GM21367 (cell line): Measurements from ENCODE around the gene CAMSAP2.

Experiments used
- ATAC-seq: cut with Tn5 transposase; IDR thresholded peaks from one replicate; pipeline ENCODE4 v1.9.1; 2021; ENCODE audit not compliant: unreplicated experiment

CAMSAP2 gene

GRCh38 chr1:200837931-200838571, 99.4 kb downstream of the CAMSAP2 start:
- no peak for ATAC-seq

GRCh38 chr1:200838676-200839445, 100.2 kb downstream of the CAMSAP2 start:
- ATAC-seq = no peak

- ATAC-seq = no peak
Measured at GRCh38 chr1:200845360-200845759, 106.7 kb downstream of the CAMSAP2 start.

GRCh38 chr1:200846398-200846797, 107.7 kb downstream of the CAMSAP2 start:
- no peak for ATAC-seq

- ATAC-seq = no peak
Measured at GRCh38 chr1:200849430-200849829, 110.7 kb downstream of the CAMSAP2 start.

- no peak for ATAC-seq
Measured at GRCh38 chr1:200850554-200850953, 111.9 kb downstream of the CAMSAP2 start.

GRCh38 chr1:200856716-200857357, 118.1 kb downstream of the CAMSAP2 start:
- ATAC-seq = no peak

- ATAC-seq = no peak
Measured at GRCh38 chr1:200857804-200858203, 119.1 kb downstream of the CAMSAP2 start.

- ATAC-seq = no peak
Measured at GRCh38 chr1:200861937-200862647, 123.4 kb downstream of the CAMSAP2 start.

- ATAC-seq = no peak
Measured at GRCh38 chr1:200862713-200863415, 124.2 kb downstream of the CAMSAP2 start.

- ATAC-seq = no peak
Measured at GRCh38 chr1:200866116-200866515, 127.4 kb downstream of the CAMSAP2 start.

GRCh38 chr1:200866521-200866920, 127.8 kb downstream of the CAMSAP2 start:
- peak; percentile 89 for ATAC-seq

GRCh38 chr1:200867018-200867811, 128.5 kb downstream of the CAMSAP2 start:
- no peak for ATAC-seq

GRCh38 chr1:200869376-200869752, 130.7 kb downstream of the CAMSAP2 start:
- no peak for ATAC-seq

- ATAC-seq = peak; percentile 44
Measured at GRCh38 chr1:200869753-200870391, 131.2 kb downstream of the CAMSAP2 start.

GRCh38 chr1:200872446-200873115, 133.9 kb downstream of the CAMSAP2 start, which contains the start of gene GPR25:
TSS of gene GPR25 (plus strand) at chr1:200872981. CDS start at chr1:200873038, 57 bp downstream.
- no peak for ATAC-seq

GRCh38 chr1:200873116-200873670, 134.5 kb downstream of the CAMSAP2 start:
- ATAC-seq = no peak

- ATAC-seq = no peak
Measured at GRCh38 chr1:200873671-200874397, 135.1 kb downstream of the CAMSAP2 start.
